Measurements from ENCODE around the gene TMEM217.

The TMEM217 gene

DNA sequence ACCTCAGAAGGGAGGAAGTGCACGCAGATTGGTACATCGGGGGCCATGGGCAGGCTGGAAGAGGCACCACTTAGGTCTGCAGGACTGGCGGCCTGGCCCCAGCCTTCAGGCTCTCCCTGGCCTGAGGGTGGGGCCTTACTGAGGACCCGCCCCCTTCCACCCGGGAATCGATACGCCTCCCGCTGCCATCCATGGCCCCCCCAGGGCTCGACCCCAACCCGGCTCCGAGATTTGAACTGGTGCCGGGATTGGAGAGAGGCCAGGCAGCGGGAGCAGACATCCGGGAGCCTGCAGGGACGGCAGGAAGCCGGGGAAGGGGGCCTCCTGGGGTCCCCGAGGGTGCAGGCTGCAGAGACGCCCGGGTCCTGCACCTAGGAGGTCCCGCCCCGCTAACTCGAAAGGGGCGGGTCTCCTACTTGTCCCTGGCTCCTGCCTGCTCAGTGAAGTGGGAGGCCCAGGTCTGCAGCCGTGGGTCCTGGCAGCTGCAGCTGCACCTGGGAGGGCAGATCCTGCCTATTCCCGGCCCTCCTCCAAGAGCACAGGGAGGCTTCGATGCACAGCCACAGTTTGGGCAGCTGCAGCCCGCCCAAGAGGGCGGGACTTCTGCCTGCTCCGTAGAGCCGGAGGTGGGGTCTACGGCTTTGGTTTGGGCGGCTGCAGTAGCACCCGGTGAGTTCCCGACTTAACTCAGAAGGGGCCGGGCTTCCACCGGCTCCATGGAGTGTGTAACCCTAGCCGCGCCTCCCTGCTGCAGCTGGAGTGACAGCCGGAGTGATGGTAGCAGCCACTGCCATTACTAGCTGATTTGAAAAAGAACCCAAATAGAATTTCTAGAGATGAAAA is 35.6 kb downstream of the TMEM217 start:
- Mint-ChIP-seq H3K27ac (peak overlapping the region; percentile 78), H3K4me3 (peak overlapping the region; percentile 73), H3K27me3 (ENCODE audit: low read depth) (no peaks in the 10 kb centered on the region), H3K9me3 (peaks cover 4% of the 10 kb centered on the region), H3K4me1 (ENCODE audit: low read depth) (peaks cover 36% of the 10 kb centered on the region), H3K36me3 (ENCODE audit: low read depth) (no peaks in the 10 kb centered on the region)

DNA sequence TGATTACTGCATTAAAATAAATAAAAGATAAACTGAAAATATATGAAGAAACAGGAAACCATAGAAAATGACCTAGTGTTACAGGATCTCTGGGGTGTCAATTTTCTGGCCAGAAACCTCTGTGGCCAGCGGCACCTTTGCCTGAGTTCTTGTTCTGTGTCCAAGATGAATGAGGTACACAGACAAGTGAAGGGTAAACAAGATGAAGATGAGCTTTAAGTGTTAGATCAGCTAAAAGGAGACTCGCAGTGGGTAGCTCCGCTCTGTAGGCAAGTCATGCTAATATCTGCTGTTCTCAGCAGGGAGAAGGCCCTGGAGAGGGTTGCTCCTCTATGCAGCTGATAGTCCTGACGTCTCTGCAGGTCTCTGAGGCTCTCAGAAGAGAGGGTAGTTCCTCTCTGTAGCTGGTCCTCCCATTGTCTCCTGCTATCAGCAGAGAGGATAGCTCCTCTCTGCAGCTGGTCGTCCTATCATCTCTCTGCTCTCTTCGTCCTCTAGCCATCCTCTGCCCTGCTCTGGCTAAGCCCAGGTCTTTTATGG is 36.3 kb downstream of the TMEM217 start:
- H3K36me3 Mint-ChIP-seq (ENCODE audit: low read depth): no peaks in the 10 kb centered on the region
- no peaks in the 10 kb centered on the region for H3K27me3 Mint-ChIP-seq (ENCODE audit: low read depth)
- H3K27ac Mint-ChIP-seq: peak overlapping the region; percentile 78
- peak overlapping the region; percentile 73 for H3K4me3 Mint-ChIP-seq
- peaks cover 36% of the 10 kb centered on the region for H3K4me1 Mint-ChIP-seq (ENCODE audit: low read depth)
- H3K9me3 Mint-ChIP-seq: peaks cover 4% of the 10 kb centered on the region

DNA sequence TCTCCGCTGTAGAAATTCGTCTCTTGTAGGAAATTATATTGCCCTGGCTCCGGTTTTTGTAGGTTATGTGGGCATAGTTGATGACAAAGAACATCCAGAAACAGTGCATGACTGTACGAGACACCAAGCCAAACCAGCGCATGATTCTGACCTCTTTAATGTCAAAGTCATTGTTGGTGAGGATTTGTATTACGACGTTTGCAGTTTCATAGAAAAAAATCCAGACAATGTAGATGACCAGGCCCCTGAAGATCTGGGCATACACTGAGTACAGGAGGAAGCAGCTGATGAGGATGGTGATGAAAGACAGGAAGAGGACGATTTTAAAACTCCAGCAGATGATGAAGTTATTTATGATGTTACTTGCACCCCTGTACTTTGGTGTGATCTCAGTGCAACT is 39.4 kb downstream of the TMEM217 start:
- Mint-ChIP-seq H3K36me3 (ENCODE audit: low read depth) (no peaks in the 10 kb centered on the region), H3K9me3 (peaks cover 4% of the 10 kb centered on the region), H3K27me3 (ENCODE audit: low read depth) (no peaks in the 10 kb centered on the region), H3K4me1 (ENCODE audit: low read depth) (peaks cover 39% of the 10 kb centered on the region), H3K4me3 (no peak overlapping the region), H3K27ac (no peak overlapping the region)

DNA sequence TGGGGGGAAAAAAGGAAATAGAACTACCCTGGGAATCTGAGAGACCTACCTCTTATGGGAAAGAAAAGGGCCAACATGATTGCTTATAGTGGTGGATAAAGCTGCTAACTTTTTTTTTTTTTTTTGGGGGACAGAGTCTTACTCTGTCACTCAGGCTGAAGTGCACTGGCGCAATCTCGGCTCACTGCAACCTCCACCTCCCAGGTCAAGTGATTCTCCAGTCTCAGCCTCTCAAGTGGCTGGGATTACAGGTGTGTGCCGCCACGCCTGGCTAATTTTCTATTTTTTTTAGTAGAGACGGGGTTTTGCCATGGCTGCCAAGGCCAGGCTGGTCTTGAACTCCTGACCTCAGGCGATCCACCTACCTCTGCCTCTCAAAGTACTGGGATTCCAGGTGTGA is 39.9 kb downstream of the TMEM217 start:
- no peak overlapping the region for H3K27ac Mint-ChIP-seq
- peaks cover 38% of the 10 kb centered on the region for H3K4me1 Mint-ChIP-seq (ENCODE audit: low read depth)
- H3K9me3 Mint-ChIP-seq: peaks cover 4% of the 10 kb centered on the region
- H3K36me3 Mint-ChIP-seq (ENCODE audit: low read depth): no peaks in the 10 kb centered on the region
- no peaks in the 10 kb centered on the region for H3K27me3 Mint-ChIP-seq (ENCODE audit: low read depth)
- no peak overlapping the region for H3K4me3 Mint-ChIP-seq

DNA sequence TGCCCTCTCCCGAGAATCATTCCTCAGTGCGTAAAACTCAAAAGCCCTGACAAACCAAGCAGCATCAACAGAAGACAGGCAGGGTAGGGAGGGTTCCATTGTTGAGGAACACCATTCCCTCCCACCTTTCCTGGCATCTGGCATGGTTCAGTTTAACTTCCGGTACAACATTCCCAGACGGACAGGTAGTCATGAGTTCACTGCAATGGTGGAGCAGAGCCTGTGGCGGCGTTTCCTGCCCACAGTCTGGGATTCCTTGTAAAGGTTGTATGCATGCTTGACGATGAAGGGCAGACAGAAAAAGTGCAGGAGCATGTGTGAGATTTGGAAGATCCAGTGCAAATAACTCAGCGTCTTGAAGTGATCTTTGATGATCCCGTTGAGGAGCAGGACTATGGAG is 45.7 kb downstream of the TMEM217 start:
- H3K9me3 Mint-ChIP-seq: no peaks in the 10 kb centered on the region
- no peak overlapping the region for H3K4me3 Mint-ChIP-seq
- H3K36me3 Mint-ChIP-seq (ENCODE audit: low read depth): peaks cover 5% of the 10 kb centered on the region
- H3K27me3 Mint-ChIP-seq (ENCODE audit: low read depth): no peaks in the 10 kb centered on the region
- peaks cover 39% of the 10 kb centered on the region for H3K4me1 Mint-ChIP-seq (ENCODE audit: low read depth)
- no peak overlapping the region for H3K27ac Mint-ChIP-seq

DNA sequence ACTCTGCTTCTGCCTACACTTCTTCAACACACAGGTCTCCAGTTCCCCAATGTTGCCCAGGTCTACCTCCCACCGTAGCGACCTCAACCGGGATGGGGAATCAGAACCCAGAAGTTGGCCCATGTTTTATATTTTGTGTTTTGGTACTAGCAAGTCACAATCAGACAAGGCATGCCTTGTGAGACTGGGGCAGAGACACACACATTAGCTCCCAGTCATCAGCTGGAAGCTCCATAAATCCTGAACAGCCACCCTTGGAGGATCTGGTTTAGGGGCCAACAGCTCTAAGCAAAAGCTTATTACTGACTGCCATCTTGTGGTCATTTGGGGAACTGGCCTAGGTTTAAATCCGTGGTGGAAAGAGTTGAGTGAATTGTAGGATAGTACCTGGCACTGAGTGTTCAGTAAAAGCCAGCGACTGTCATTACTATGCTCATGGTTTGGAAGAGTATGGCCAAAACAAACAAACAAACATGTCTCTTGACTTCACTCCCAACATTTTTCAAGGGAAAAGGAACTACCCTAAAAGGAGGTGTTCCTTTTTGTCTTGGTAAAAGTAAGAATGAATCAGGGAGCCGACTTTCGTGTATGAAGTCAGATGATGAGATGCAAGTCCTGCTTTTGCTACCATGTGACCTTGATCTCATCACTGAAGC is 47.5 kb downstream of the TMEM217 start:
- peaks cover 47% of the 10 kb centered on the region for H3K4me1 Mint-ChIP-seq (ENCODE audit: low read depth)

DNA sequence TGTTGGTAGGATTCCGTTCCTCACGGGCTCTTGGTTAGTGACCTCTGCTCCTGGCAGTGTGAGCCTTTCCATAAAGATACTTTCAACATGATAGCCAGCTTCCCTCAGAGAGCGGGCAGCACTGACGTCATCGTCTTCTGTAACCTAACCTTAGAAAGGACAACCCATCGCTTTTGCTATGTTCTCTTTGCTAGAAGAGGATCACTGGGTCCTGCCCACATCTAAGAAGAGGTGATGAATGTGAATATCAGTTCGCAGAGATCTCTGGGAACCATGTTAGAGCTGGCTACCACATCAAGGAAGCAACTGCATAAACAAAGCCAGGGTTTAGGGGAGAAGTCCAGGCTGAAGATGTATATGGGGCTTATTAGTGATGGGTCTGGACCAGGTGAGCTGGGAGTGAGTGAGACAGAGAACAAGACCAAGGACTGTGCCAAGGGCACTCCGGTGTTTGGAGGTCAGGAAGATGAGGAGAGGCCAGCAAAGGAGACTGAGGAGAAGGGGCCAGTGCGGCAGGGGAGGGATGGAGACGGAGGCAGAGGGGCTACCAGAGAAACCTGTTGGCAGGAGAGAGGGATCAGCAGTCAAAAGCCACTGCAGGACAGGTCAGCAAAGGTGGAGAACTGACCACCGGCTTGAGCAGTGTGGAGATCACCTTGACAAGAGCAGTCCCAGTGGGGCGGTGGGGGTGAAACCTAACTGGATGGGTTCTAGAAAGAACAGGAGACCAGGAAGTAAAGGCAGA is 48.3 kb downstream of the TMEM217 start:
- Mint-ChIP-seq H3K36me3 (ENCODE audit: low read depth) (peaks cover 5% of the 10 kb centered on the region), H3K4me3 (peak overlapping the region; percentile 63), H3K9me3 (no peaks in the 10 kb centered on the region), H3K27me3 (ENCODE audit: low read depth) (no peaks in the 10 kb centered on the region), H3K4me1 (ENCODE audit: low read depth) (peaks cover 50% of the 10 kb centered on the region), H3K27ac (peak overlapping the region; percentile 94)

More for the DNA sequence above, 47.5 kb downstream of the TMEM217 start:
- Mint-ChIP-seq H3K36me3 (ENCODE audit: low read depth) (peaks cover 5% of the 10 kb centered on the region), H3K9me3 (no peaks in the 10 kb centered on the region), H3K4me3 (peak overlapping the region; percentile 41), H3K27me3 (ENCODE audit: low read depth) (no peaks in the 10 kb centered on the region), H3K27ac (peak overlapping the region; percentile 94)

DNA sequence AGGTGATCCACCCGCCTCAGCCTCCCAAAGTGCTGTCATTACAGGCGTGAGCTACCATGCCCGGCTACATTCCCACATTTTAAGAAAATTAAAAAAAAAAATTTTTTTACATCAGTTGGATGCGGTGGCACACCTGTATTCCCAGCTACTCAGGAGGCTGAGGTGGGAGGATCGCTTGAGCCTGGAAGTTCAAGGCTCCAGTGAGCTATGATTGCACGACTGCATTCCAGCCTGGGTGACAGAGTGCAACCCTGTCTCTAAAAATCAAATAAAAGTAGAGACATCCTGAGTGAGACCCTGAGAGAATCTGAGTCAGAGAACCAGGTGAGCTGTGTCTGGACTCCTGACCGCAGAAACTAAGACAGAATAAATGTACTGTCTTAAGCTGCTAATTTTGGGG is 49.2 kb downstream of the TMEM217 start:
- Mint-ChIP-seq H3K36me3 (ENCODE audit: low read depth) (peaks cover 5% of the 10 kb centered on the region), H3K27me3 (ENCODE audit: low read depth) (no peaks in the 10 kb centered on the region), H3K9me3 (no peaks in the 10 kb centered on the region), H3K27ac (peak overlapping the region; percentile 94), H3K4me1 (ENCODE audit: low read depth) (peaks cover 56% of the 10 kb centered on the region), H3K4me3 (no peak overlapping the region)

DNA sequence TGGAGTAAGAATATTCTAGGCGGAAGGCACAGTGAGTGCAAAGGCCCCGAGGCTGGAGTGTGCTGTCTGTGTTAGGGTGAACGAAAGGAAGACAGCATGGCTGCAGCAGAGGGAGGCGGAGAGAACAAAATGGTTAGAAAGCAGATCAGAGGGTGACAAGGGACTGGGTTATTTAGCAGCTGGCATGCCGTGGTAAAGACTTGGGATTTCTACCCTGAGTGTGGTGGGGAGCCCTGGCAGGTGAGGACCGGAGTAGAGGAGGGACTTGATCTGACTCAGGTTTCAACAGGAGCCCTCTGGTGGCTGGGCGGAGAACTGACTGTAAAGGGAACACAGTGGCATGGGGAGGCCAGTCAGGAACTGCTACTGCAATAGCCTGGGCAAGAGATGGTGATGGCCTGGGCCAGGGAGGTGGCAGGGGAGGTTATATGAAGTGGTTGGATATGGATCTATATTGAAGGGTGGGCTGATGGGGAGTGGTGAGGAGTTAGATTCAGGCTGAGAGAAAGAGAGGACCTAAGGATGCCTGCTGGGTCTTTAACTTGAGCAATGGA is 50.0 kb downstream of the TMEM217 start:
- peak overlapping the region; percentile 63 for H3K4me3 Mint-ChIP-seq
- H3K4me1 Mint-ChIP-seq (ENCODE audit: low read depth): peaks cover 59% of the 10 kb centered on the region

DNA sequence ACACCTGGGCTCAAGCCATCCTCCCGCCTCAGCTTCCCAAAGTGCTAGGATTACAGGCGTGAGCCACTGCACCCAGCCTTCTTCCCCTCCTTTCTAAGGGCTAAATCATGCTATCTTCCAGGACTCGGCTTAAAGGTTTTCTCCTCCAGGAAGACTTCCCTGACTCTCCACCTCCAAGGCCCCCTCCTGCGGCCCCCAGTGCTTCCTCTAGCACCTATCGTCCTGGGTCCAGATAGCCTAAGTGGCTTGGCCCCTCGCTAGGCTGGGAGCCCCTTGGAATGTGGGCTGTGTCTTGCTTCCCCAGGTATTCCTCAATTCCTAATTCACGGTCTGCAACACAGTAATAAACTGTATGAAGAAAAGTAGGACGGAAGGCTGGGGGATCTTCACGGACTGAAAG is 51.3 kb downstream of the TMEM217 start:
- Mint-ChIP-seq H3K27ac (no peak overlapping the region), H3K4me3 (no peak overlapping the region), H3K27me3 (ENCODE audit: low read depth) (no peaks in the 10 kb centered on the region), H3K9me3 (no peaks in the 10 kb centered on the region), H3K36me3 (ENCODE audit: low read depth) (peaks cover 8% of the 10 kb centered on the region), H3K4me1 (ENCODE audit: low read depth) (peaks cover 60% of the 10 kb centered on the region)

More for the DNA sequence above, 50.0 kb downstream of the TMEM217 start:
- peaks cover 5% of the 10 kb centered on the region for H3K36me3 Mint-ChIP-seq (ENCODE audit: low read depth)
- H3K27ac Mint-ChIP-seq: peak overlapping the region; percentile 90
- no peaks in the 10 kb centered on the region for H3K9me3 Mint-ChIP-seq
- no peaks in the 10 kb centered on the region for H3K27me3 Mint-ChIP-seq (ENCODE audit: low read depth)

DNA sequence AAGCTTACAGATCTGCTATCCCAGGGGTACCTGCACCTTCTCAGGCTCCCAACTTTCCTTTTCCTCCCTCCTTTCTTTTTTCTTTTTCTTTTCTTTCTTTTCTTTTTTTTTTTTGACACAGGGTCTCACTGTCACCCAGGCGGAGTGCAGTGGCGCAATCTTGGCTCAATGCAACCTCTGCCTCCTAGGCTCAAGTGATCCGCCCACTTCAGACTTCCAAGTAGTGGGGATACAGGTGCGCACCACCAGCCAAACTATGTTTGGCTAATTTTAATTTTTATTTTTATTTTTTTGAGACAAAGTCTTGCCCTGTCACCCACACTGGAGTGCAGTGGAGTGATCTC is 52.0 kb downstream of the TMEM217 start:
- Mint-ChIP-seq H3K9me3 (no peaks in the 10 kb centered on the region), H3K4me3 (peak overlapping the region; percentile 11), H3K27ac (peak overlapping the region; percentile 82), H3K4me1 (ENCODE audit: low read depth) (peaks cover 60% of the 10 kb centered on the region), H3K27me3 (ENCODE audit: low read depth) (no peaks in the 10 kb centered on the region), H3K36me3 (ENCODE audit: low read depth) (peaks cover 8% of the 10 kb centered on the region)

DNA sequence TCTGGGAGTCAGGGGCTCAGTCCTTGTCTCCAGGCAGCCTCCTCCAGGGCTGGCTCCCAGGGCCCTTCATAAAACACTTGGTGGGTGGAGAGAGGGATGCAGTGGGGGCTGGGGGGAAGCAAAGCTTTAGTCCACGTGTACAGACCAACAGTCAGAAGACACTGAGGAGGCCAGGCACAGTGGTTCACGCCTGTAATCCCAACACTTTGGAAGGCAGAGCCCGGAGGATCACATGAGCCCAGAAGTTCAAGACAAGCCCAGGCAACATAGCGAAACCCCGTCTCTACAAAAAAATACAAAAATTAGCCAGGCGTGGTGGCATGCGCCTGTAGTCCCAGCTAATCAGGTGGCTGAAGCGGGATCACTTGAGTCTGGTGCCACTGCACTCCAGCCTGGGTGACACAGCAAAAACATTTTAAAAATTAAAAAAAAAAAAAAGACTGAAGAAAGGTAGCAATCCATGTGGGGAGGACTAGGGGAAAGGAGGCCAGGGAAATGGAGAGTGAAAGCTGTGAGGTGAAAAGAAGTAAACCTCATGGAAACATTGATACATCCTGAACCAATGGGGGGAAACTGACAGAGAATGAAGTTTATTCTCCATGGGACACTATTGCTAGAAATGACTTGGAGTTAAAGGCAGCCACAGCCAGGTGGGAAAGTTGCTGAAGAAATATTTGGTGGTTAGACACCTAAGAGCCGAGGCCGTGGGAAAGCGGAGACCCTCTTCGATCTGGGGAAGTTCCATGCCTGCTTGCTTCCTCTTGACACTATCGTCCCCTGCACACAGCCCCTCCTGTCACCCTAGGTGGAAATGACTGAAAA is 52.6 kb downstream of the TMEM217 start:
- no peaks in the 10 kb centered on the region for H3K27me3 Mint-ChIP-seq (ENCODE audit: low read depth)
- H3K4me1 Mint-ChIP-seq (ENCODE audit: low read depth): peaks cover 57% of the 10 kb centered on the region
- peak overlapping the region; percentile 11 for H3K4me3 Mint-ChIP-seq
- H3K27ac Mint-ChIP-seq: peak overlapping the region; percentile 82
- peaks cover 8% of the 10 kb centered on the region for H3K36me3 Mint-ChIP-seq (ENCODE audit: low read depth)
- H3K9me3 Mint-ChIP-seq: no peaks in the 10 kb centered on the region

DNA sequence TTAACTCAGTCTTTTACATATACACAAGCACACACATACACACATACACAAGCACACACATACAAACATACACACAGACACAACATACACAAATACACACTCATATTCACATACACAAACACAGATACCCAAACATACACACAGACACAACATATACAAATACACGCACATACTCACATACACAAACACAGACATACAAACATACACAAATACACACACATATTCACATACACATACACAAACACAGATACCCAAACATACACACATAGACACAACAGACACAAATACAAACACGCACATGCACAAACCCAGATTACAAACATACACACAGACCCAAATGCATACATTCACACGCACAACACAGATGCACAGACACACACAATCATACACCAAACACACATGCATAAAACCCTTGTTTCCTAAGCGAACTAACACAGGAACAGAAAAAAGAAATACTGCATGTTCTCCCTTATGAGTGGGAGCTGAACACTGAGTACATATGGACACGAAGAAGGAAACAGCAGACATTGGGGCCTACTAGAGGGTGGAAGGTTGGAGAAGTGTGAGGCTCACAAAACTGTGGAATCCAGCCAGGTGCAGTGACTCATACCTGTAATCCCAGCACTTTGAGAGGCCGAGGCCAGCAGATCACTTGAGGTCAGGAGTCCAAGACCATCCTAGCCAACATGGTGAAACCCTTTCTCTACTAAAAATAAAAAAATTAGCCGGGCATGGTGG is 53.8 kb downstream of the TMEM217 start:
- Mint-ChIP-seq H3K27me3 (ENCODE audit: low read depth) (no peaks in the 10 kb centered on the region), H3K4me1 (ENCODE audit: low read depth) (peaks cover 45% of the 10 kb centered on the region), H3K27ac (peak overlapping the region; percentile 17), H3K9me3 (no peaks in the 10 kb centered on the region), H3K4me3 (peak overlapping the region; percentile 0), H3K36me3 (ENCODE audit: low read depth) (peaks cover 8% of the 10 kb centered on the region)
